Activated CD8-positive, alpha-beta memory T cell treated with anti-CD3 and anti-CD28 coated beads for 24 hours (primary cell): ENCODE data around the gene CX3CR1.

Experiments used
- DNase-seq: peaks from one replicate; pipeline ENCODE4 v3.0.0-alpha.2; 2020

CX3CR1 gene

GRCh38 chr3:39219702-39220101, 60.1 kb downstream of the CX3CR1 start:
- no peak for DNase-seq

DNA sequence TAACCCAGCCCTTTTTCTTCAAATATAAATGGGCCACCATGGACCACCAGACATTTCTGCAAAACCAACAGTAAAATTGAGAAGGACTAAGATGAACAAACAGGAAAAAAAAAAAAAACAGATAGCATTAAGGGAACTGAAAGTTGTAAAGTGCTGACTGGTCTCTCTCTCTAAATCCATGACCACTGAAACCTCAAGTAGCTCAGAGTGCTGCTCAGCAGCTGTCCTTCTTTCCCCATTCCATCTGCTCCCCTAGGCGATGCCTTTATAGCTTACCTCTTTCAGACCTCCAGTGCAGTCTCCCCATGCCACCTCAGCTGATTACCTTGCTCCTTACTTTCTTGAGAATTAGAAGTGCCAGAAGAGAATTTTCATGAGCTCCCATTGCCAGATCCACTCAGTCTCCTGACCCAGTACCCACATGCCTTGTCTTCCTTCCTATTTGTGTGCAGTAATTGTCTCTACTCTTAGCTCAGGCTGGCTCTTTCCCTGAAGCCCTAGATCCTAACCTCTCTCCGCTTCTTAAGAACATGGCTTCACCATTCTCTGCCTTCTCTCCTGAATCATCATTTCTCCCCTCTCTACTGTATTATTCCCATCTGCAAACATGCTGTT, 63.6 kb downstream of the CX3CR1 start:
- no peak for DNase-seq

DNA sequence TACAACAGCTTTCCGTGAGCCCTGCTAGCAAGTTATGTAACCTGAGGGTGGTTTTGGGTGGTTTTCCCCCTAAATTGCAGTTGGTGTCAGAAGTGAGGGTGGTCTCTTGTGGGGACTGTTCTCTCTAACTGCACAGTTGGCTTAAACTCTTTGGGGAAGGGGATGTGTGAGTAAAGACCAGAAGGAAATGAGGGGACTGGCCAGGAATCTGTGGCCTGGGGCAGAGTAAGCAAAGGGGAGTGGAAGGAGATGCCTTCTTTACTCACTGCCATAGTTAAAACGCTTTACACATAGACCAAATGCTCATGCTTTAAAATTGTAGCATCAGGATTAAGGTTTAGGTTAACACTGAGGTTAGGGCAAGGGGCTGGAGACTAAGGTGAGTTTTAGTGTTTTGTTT, 66.2 kb downstream of the CX3CR1 start:
- DNase-seq: no peak
